Effector memory CD4-positive, alpha-beta T cell (primary cell): ENCODE measurements around the gene KPNA1.

ENCODE experiments used
- DNase-seq, 3 donors: peaks; one replicate each; pipeline ENCODE4 v3.0.0-alpha.2; 2020
- H3K27ac ChIP-seq: 2 replicates; pipeline ENCODE4 v1.7.0; 2013; ENCODE audit warnings: mild to moderate bottlenecking, low read length, moderate library complexity; ENCODE audit not compliant: insufficient read depth, poor library complexity, severe bottlenecking
- H3K27me3 ChIP-seq: replicated peaks from 2 replicates; pipeline ENCODE4 v1.7.0; 2013; ENCODE audit warnings: mild to moderate bottlenecking, low read length; ENCODE audit not compliant: insufficient read depth, control insufficient read depth, poor library complexity, severe bottlenecking
- H3K36me3 ChIP-seq: 2 replicates; pipeline ENCODE4 v1.7.0; 2013; ENCODE audit warnings: mild to moderate bottlenecking, low read length, moderate library complexity; ENCODE audit not compliant: control insufficient read depth, insufficient read depth
- H3K4me1 ChIP-seq: 2 replicates; pipeline ENCODE4 v1.7.0; 2013; ENCODE audit warnings: low read length, mild to moderate bottlenecking; ENCODE audit not compliant: control insufficient read depth, insufficient read depth, poor library complexity, severe bottlenecking
- H3K4me3 ChIP-seq: 2 replicates; pipeline ENCODE4 v1.7.0; 2013; ENCODE audit warnings: low read length, low read depth, mild to moderate bottlenecking; ENCODE audit not compliant: insufficient read depth, poor library complexity, severe bottlenecking
- H3K9me3 ChIP-seq: 2 replicates; pipeline ENCODE4 v1.7.0; 2013; ENCODE audit warnings: mild to moderate bottlenecking, low read length, moderate library complexity; ENCODE audit not compliant: control insufficient read depth

The KPNA1 gene

DNA sequence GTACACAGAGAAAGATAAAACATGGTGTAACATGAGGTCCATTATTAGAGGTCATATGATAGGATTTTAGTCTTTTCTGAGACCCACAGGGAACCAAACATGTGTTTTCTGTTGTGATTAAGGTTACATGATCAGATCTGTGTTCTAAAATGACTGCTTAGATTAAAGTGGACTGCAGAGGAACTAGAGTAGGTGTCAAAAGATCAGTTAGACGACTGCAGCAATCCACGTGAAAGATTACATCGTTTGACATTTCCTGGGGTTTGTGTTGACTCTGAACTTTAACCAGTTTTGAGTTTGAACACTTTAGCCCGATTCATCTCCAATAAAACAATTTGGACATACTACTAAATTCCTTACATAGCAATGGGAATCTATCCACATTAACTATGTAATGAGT is 136.8 kb downstream of the KPNA1 start:
- H3K27ac ChIP-seq: no peak overlapping the region
- peaks cover 6% of the 10 kb centered on the region for H3K4me1 ChIP-seq
- H3K4me3 ChIP-seq: no peak overlapping the region
- no peaks in the 10 kb centered on the region for H3K27me3 ChIP-seq
- no peaks in the 10 kb centered on the region for H3K9me3 ChIP-seq
- no peak for DNase-seq
- no peaks in the 10 kb centered on the region for H3K36me3 ChIP-seq

- no peaks in the 10 kb centered on the region for H3K9me3 ChIP-seq
- H3K4me3 ChIP-seq: no peak overlapping the region
- H3K36me3 ChIP-seq: peaks cover 18% of the 10 kb centered on the region
- no peak for DNase-seq
- H3K27me3 ChIP-seq: no peaks in the 10 kb centered on the region
- no peaks in the 10 kb centered on the region for H3K4me1 ChIP-seq
- no peak overlapping the region for H3K27ac ChIP-seq
Measured at GRCh38 chr3:122374034-122374433, 140.7 kb downstream of the KPNA1 start.
